Activated CD4-positive, alpha-beta T cell treated with anti-CD3 and anti-CD28 coated beads, Interleukin-2, amount 50 U/mL, for 16 hours (primary cell): ENCODE data around the gene LMO4.

Source experiments
- DNase-seq: peaks from one replicate; pipeline ENCODE4 v3.0.0-alpha.2; 2020

The LMO4 gene

GRCh38 chr1:87329051-87329525 lies 408 bp downstream of the LMO4 start:
- peak; percentile 46 for DNase-seq

GRCh38 chr1:87329526-87330056 lies 911 bp downstream of the LMO4 start:
- DNase-seq: peak; percentile 23

GRCh38 chr1:87330057-87330884 lies 1.6 kb downstream of the LMO4 start:
- DNase-seq: peak; percentile 21

- no peak for DNase-seq
These were observed 2.2 kb downstream of the LMO4 start for GRCh38 chr1:87330885-87331364.

GRCh38 chr1:87331365-87332241 lies 2.9 kb downstream of the LMO4 start:
- DNase-seq: peak; percentile 79

- DNase-seq: peak; percentile 73
These were observed 5.1 kb downstream of the LMO4 start for GRCh38 chr1:87333692-87334347.

GRCh38 chr1:87334351-87335174 lies 5.9 kb downstream of the LMO4 start:
- peak; percentile 43 for DNase-seq

- DNase-seq: peak; percentile 73
These were observed 6.7 kb downstream of the LMO4 start for GRCh38 chr1:87335175-87335884.

- no peak for DNase-seq
These were observed 8.0 kb downstream of the LMO4 start for GRCh38 chr1:87336623-87337067.

GRCh38 chr1:87337606-87338005 lies 8.9 kb downstream of the LMO4 start:
- DNase-seq: no peak

- no peak for DNase-seq
These were observed 9.9 kb downstream of the LMO4 start for GRCh38 chr1:87338566-87338965.

GRCh38 chr1:87344231-87344630 lies 15.6 kb downstream of the LMO4 start:
- no peak for DNase-seq

GRCh38 chr1:87346130-87346814 lies 17.6 kb downstream of the LMO4 start:
- no peak for DNase-seq

GRCh38 chr1:87348341-87349019 lies 19.8 kb downstream of the LMO4 start:
- no peak for DNase-seq

GRCh38 chr1:87349036-87349435 lies 20.4 kb downstream of the LMO4 start:
- no peak for DNase-seq

- DNase-seq: no peak
These were observed 27.2 kb downstream of the LMO4 start for GRCh38 chr1:87355894-87356293.

- no peak for DNase-seq
These were observed 27.9 kb downstream of the LMO4 start for GRCh38 chr1:87356591-87356990.

GRCh38 chr1:87358219-87358618 lies 29.5 kb downstream of the LMO4 start:
- no peak for DNase-seq

GRCh38 chr1:87359586-87359985 lies 30.9 kb downstream of the LMO4 start:
- no peak for DNase-seq
